HepG2 (cell line): Measurements from ENCODE around the gene NYAP1. TPM values are rescaled to one million over a fixed set of nuclear protein-coding genes. Genes with fewer than 3 reads are reported as not detected.

Experiments used
- ATF7 ChIP-seq, 2 experiments: fragments of 450-650 bp in 1 of 2; sonication (generic) in 1 of 2; formaldehyde crosslinking in 1 of 2; IDR thresholded peaks; 2 replicates each; pipeline versions ENCODE4 v1.4.0 to v1.6.1; 2016 to 2020; ENCODE audit warnings: antibody characterized with exemption in 1 of 2, mild to moderate bottlenecking in 1 of 2, missing genetic modification reagents in 1 of 2
- IRX3 ChIP-seq: sonication (generic); formaldehyde crosslinking; IDR thresholded peaks from 2 replicates; pipeline ENCODE4 v1.8.1; 2023; ENCODE audit warnings: mild to moderate bottlenecking, low read depth, missing genetic modification reagents, borderline replicate concordance
- MATR3 ChIP-seq: sonication (generic); formaldehyde crosslinking; IDR thresholded peaks from 2 replicates; pipeline ENCODE4 v1.4.0; 2020; ENCODE audit warnings: missing genetic modification reagents
- NFE2 ChIP-seq: sonication (generic); formaldehyde crosslinking; IDR thresholded peaks from 2 replicates; pipeline ENCODE4 v1.4.0; 2020; ENCODE audit warnings: missing genetic modification reagents
- PBX3 ChIP-seq: sonication (generic); formaldehyde crosslinking; IDR thresholded peaks from 2 replicates; pipeline ENCODE4 v1.8.1; 2023; ENCODE audit warnings: missing genetic modification reagents, inconsistent platforms, borderline replicate concordance
- PRDM15 ChIP-seq: sonication (generic); formaldehyde crosslinking; IDR thresholded peaks from 2 replicates; pipeline ENCODE4 v1.4.0; 2020; ENCODE audit warnings: missing genetic modification reagents
- RNF2 ChIP-seq: fragments of 450-650 bp; conservative IDR thresholded peaks from 2 replicates; pipeline ENCODE4 v1.6.1; 2016; ENCODE audit warnings: low read depth
- YY1 ChIP-seq: IDR thresholded peaks from 2 replicates; pipeline ENCODE4 v1.6.1; 2011; ENCODE audit warnings: low read length, low read depth, moderate library complexity, mild to moderate bottlenecking; ENCODE audit not compliant: insufficient read depth, insufficient replicate concordance
- ZBTB4 ChIP-seq: sonication (generic); formaldehyde crosslinking; IDR thresholded peaks from 2 replicates; pipeline ENCODE4 v1.4.0; 2020; ENCODE audit warnings: missing genetic modification reagents, mild to moderate bottlenecking, borderline replicate concordance
- ZFY ChIP-seq: sonication (generic); formaldehyde crosslinking; IDR thresholded peaks from 2 replicates; pipeline ENCODE4 v1.4.0; 2020; ENCODE audit warnings: missing genetic modification reagents
- ZNF33A ChIP-seq: sonication (generic); formaldehyde crosslinking; IDR thresholded peaks from 2 replicates; pipeline ENCODE4 v1.5.1; 2020; ENCODE audit warnings: missing genetic modification reagents, mild to moderate bottlenecking, moderate library complexity, borderline replicate concordance
- polyA plus RNA-seq, 8 experiments: library from polyadenylated mRNA; depleted of rRNA in 3 of 8; stranded (reverse) in 7 of 8; unstranded in 1 of 8; fragments of >200 nt; fragmentation: Illumina TruSeq in 4 of 8; extraction: Trizol in 4 of 8; gene quantifications; 2 replicates each; pipeline versions ENCODE4 v1.2.1 to v1.2.3, GENCODE V29; 2011 to 2016; ENCODE audit warnings: low read depth in 4 of 8, missing spikeins in 1 of 8, mixed read lengths in 1 of 8; ENCODE audit not compliant: insufficient read depth in 1 of 8
- total RNA-seq, 5 experiments: library from RNA; depleted of rRNA; stranded (reverse); fragments of >200 nt; fragmentation: Illumina TruSeq; extraction: Trizol; gene quantifications; 2 replicates each; pipeline ENCODE4 v1.2.3, GENCODE V29; 2016; ENCODE audit warnings: low read depth in 1 of 5

Gene NYAP1
- total and polyA plus RNA-seq, 2 of the 13 experiments (the other 11 are each of a cell fraction or from before 2014, with no cell fraction given), result 0.15 to 0.46 TPM

GRCh38 chr7:100478958-100479660 lies 4.6 kb upstream of the NYAP1 start, which contains the start of gene TSC22D4 (continued):
- TF ChIP-seq ZNF33A (CRISPR knock-in tag), result no peak
- TF ChIP-seq YY1, result peak; percentile 37
- TF ChIP-seq RNF2, result no peak
- TF ChIP-seq IRX3 (CRISPR knock-in tag), result 0 out of 2 replicates have a peak, but pooled peaks have one; percentile 8
- TF ChIP-seq MATR3 (CRISPR knock-in tag), result no peak
- TF ChIP-seq PRDM15 (CRISPR knock-in tag), result no peak
- TF ChIP-seq PBX3 (CRISPR knock-in tag), result no peak
- TF ChIP-seq ATF7 (IDR thresholded peaks at IDR 0.05), result no peak
- no peak for TF ChIP-seq ATF7 (CRISPR knock-in tag; IDR thresholded peaks at IDR 0.05)
- TF ChIP-seq ZBTB4 (CRISPR knock-in tag), result no peak
- TF ChIP-seq NFE2, result no peak
- peak; percentile 25 for TF ChIP-seq ZFY (CRISPR knock-in tag)
